ENCODE results near the gene KRT79. TPM values are rescaled to one million over a fixed set of nuclear protein-coding genes. Genes with fewer than 3 reads are reported as not detected.

KRT79 gene
- polyA plus RNA-seq, 1 of the 3 experiments (the other 2 are of a cell fraction) = not detected

DNA sequence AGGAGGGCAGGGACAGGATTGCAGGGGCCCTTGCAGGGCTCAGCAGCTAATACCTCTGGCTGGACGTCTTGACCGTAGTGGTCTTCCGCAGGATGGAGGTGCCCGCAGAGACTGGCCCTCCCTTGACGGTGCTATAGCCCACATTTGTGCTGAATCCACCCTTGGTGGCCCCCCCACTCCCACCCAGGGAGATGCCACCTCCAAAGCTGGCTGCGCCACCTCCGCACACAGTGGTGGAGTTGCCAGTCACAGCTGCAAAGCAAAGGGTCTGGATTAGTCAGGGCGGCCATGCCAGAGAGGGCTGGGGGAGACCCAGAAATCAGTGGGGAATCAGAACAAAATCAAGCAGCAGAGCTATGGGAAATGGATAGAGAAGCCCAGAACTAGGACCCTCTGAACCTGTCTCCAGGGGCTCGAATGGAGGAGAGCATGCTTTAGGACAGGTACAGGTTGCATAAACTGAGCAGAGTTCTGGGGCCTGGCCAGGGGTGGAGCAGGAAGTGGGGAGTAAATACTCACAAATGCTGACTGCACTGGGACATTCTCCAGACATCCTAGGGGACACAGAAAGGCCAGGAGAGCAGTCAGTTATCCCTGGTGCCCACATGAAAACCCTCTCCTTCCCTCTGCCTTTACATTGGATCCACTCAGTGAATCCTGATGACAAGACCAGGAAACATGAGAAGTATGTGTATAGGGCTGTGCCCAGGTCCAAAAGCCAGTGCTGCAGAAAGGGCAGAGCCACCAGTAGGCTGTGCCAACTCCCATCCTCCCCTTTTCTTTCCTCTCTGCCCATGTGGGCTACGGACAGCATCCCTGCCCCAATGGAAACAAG is 12.1 kb downstream of the KRT79 start (continued):
- TF ChIP-seq ZBTB33 (IDR thresholded peaks at IDR 0.05; ENCODE audit: borderline replicate concordance, low read depth) = no peak
- TF ChIP-seq POLR2AphosphoS5 (IDR thresholded peaks at IDR 0.05; ENCODE audit: low read depth, low read length) = no peak
- TF ChIP-seq ELF1 (IDR thresholded peaks at IDR 0.05) = no peak
- no peak for TF ChIP-seq TEAD4 (IDR thresholded peaks at IDR 0.05; ENCODE audit: borderline replicate concordance, insufficient read depth)
- no peak for TF ChIP-seq USF2 (IDR thresholded peaks at IDR 0.05; ENCODE audit: borderline replicate concordance, low read depth, low read length)
- TF ChIP-seq RXRA (IDR thresholded peaks at IDR 0.05; ENCODE audit: borderline replicate concordance, low read depth) = no peak
- TF ChIP-seq MAX (IDR thresholded peaks at IDR 0.05; ENCODE audit: low read depth) = no peak

DNA sequence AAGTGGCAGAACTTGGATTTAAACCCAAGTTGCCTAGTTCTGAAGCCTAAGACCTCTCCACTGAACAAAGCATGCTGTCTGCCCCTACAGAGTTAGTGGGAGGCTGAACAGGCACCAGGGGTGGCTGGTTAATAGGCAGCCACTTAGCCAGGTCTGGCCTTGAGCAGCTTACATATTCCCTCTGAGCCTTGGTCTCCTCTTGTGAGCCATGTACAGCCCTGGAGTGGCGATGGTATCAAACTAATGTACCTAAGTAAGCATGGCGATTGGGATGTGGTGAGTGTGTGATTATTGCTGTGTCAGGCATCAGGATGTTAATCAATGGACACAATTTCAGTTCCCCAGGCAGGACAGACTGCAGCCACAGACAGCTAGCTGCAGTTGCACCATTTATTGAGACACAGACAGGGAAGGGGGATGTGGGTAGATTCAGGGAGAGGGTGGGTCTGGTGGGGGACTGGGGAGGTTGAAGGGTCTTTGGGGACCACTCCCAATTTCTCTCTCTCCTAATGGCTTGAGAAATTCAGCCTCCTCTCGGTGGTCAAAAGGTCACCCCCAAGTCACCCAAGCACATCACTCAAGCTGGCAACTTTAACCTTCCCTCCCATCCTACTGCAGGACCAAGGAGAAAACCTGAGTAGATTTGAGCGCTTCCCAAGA is 12.9 kb downstream of the KRT79 start:
- CTCF ChIA-PET = interaction anchor here (1.2 to 2.5 kb wide), 3 partner anchors 44 to 64 kb away, joined by 4 to 10 read pairs (median 5); no protein-coding TSS in a partner anchor
- H3K36me3 ChIP-seq (replicated peaks in 1 of 2; ENCODE audit: control insufficient read depth in 1 of 2, insufficient read depth in 2 of 2, low read length in 1 of 2) = no peaks in the 10 kb centered on the region
- no peaks in the 10 kb centered on the region for H4K20me1 ChIP-seq (ENCODE audit: insufficient read depth)
- no peaks in the 10 kb centered on the region for H3K9me3 ChIP-seq
- 40% methylated on average over 4 of the region's 4 CpGs for WGBS (ENCODE audit: low lambda C conversion rate)
- DNase-seq = no peak
- H3K4me2 ChIP-seq = no peak overlapping the region
- no peaks in the 10 kb centered on the region for H3K4me1 ChIP-seq (ENCODE audit: control insufficient read depth in 1 of 2, insufficient read depth in 2 of 2, low read depth in 1 of 2, low read length in 1 of 2)
- H3K9me2 ChIP-seq = no peaks in the 10 kb centered on the region
- H2AFZ ChIP-seq (ENCODE audit: low read depth) = no peak overlapping the region
- H3K9ac ChIP-seq = no peak overlapping the region
- H3K27me3 ChIP-seq (ENCODE audit: insufficient read depth) = peaks cover 64% of the 10 kb centered on the region
- no peak overlapping the region for H3K4me3 ChIP-seq (ENCODE audit: low read depth in 2 of 2, low read length in 1 of 2)
- H3K27ac ChIP-seq (ENCODE audit: low read depth in 2 of 2, low read length in 1 of 2) = no peak overlapping the region
- no peaks in the 10 kb centered on the region for H3K79me2 ChIP-seq (ENCODE audit: insufficient read depth)
- H3F3A ChIP-seq (replicated peaks; ENCODE audit: insufficient read depth) = no peaks in the 10 kb centered on the region
- POLR2A ChIA-PET = no interaction called here
- TF ChIP-seq FOXJ3 (CRISPR knock-in tag; IDR thresholded peaks at IDR 0.05) (no peak), RXRA (IDR thresholded peaks at IDR 0.05; ENCODE audit: borderline replicate concordance, low read depth) (no peak), SIN3A (IDR thresholded peaks at IDR 0.05; ENCODE audit: borderline replicate concordance, low read depth, low read length) (no peak), EP300 (IDR thresholded peaks at IDR 0.05; ENCODE audit: borderline replicate concordance in 1 of 2, low read depth in 1 of 2, low read length in 1 of 2) (no peak), USF1 (IDR thresholded peaks at IDR 0.05; ENCODE audit: borderline replicate concordance, low read depth) (no peak), NRF1 (IDR thresholded peaks at IDR 0.05; ENCODE audit: low read depth, low read length) (no peak), RFX5 (IDR thresholded peaks at IDR 0.05; ENCODE audit: low read length) (no peak), YY1 (IDR thresholded peaks at IDR 0.05; ENCODE audit: low read depth) (no peak), POLR2AphosphoS5 (IDR thresholded peaks at IDR 0.05; ENCODE audit: low read depth, low read length) (no peak), CHD2 (IDR thresholded peaks at IDR 0.05; ENCODE audit: low read length, partially characterized antibody) (no peak), EZH2phosphoT487 (IDR thresholded peaks at IDR 0.05; ENCODE audit: borderline replicate concordance, low read depth) (no peak)
- TF ChIP-seq, protein P1, sequence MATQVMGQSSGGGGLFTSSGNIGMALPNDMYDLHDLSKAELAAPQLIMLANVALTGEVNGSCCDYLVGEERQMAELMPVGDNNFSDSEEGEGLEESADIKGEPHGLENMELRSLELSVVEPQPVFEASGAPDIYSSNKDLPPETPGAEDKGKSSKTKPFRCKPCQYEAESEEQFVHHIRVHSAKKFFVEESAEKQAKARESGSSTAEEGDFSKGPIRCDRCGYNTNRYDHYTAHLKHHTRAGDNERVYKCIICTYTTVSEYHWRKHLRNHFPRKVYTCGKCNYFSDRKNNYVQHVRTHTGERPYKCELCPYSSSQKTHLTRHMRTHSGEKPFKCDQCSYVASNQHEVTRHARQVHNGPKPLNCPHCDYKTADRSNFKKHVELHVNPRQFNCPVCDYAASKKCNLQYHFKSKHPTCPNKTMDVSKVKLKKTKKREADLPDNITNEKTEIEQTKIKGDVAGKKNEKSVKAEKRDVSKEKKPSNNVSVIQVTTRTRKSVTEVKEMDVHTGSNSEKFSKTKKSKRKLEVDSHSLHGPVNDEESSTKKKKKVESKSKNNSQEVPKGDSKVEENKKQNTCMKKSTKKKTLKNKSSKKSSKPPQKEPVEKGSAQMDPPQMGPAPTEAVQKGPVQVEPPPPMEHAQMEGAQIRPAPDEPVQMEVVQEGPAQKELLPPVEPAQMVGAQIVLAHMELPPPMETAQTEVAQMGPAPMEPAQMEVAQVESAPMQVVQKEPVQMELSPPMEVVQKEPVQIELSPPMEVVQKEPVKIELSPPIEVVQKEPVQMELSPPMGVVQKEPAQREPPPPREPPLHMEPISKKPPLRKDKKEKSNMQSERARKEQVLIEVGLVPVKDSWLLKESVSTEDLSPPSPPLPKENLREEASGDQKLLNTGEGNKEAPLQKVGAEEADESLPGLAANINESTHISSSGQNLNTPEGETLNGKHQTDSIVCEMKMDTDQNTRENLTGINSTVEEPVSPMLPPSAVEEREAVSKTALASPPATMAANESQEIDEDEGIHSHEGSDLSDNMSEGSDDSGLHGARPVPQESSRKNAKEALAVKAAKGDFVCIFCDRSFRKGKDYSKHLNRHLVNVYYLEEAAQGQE (IDR thresholded peaks at IDR 0.05; ENCODE audit: low read depth, low read length) = no peak
- TF ChIP-seq, protein P2, sequence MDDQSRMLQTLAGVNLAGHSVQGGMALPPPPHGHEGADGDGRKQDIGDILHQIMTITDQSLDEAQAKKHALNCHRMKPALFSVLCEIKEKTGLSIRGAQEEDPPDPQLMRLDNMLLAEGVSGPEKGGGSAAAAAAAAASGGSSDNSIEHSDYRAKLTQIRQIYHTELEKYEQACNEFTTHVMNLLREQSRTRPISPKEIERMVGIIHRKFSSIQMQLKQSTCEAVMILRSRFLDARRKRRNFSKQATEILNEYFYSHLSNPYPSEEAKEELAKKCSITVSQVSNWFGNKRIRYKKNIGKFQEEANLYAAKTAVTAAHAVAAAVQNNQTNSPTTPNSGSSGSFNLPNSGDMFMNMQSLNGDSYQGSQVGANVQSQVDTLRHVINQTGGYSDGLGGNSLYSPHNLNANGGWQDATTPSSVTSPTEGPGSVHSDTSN (IDR thresholded peaks at IDR 0.05) = no peak

Data from SK-N-SH (cell line).